ENCODE results near the gene TEX12. TPM values are rescaled to one million over a fixed set of nuclear protein-coding genes. Genes with fewer than 3 reads are reported as not detected.

Gene TEX12
- not detected in 2 replicates for total RNA-seq

DNA sequence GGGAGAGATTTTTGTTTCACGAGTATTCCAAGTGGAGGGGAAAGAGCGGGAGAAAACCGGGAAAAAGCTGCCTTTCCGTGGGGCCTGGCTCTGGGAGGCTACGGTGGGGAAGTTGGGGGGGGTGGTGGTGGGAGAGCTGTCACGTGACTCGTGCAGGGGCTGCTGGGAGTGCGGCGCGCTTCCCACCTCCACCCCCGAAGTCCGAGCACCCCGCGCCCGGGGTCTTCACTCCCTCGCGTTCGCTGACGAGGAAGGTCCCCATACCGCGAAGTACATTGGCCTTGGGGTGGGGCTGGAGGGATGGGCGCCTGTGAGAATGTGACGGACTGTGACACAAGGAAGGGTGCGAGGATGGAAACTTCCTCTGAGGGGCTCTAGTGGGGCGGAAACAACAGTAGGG lies at the start of gene TEX12:
TEX12 (plus strand) TSS at position 228 of the 400 bp plus-strand sequence. CDS start 1,897 bp downstream, outside the sequence.

DNA sequence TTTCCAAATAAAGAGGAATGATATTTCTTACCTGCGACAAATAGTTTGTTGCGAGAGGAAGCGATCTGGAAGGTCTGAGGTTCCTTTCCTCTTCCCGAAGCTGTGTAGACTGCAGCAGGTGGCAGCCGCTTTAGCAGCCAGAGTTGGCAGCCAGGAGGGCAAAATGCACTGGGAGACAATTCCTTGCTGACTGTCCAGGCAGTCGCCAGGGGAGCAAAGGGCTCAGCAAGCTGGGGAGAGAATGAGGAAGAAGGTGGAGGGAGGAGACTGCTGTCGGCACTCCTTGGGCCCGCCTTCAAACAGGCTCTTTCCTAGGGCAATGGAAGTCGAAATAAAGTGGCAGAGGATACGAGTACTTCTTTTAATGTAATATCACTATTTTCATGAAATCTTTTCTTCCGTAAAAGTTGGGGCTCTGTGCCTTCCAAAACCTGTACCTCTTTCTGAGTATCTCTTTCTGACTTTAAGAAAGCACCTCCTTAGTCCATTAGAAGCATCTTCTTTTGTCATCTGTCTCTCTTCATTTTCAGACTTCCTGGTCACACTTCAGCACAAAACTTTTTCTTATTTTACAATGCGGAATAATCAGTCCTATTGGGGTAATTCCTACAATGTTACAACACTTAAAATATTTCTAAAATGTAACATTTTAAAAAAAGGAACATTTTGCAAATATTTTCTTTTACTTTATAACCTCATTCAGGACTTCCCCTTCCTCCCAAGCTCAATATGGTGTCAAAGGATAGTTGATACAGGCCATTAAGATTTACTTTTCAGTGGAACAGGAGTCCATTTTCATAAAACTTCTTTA lies 3.1 kb upstream of the TEX12 start, which contains the start of gene IL18:
IL18 (minus strand) TSS at position 220 of the 811 bp plus-strand sequence. CDS start 9,041 bp downstream, outside the sequence.

GRCh38 chr11:112174789-112175598 lies 7.8 kb downstream of the TEX12 start, which contains the start of gene BCO2:
BCO2 (plus strand) TSS chr11:112175512; CDS start chr11:112175602, 90 bp downstream.

Other genes with a start within 250 kb of the TEX12 start
- gene C11orf52, start 248.5 kb upstream of the TEX12 start, total RNA-seq, result not detected in 2 replicates
- 12.8 and 15.9 TPM in 2 replicates for gene DIXDC1, start 230.0 kb upstream of the TEX12 start, total RNA-seq
- gene DLAT, start 142.0 kb upstream of the TEX12 start, total RNA-seq, result 23.9 and 34.0 TPM in 2 replicates
- gene PIH1D2, start 93.4 kb upstream of the TEX12 start, total RNA-seq, result 1.8 and 4.6 TPM in 2 replicates
- gene NKAPD1, start 93.1 kb upstream of the TEX12 start, total RNA-seq, result 13.6 and 19.8 TPM in 2 replicates
- gene TIMM8B, start 80.6 kb upstream of the TEX12 start, total RNA-seq, result 26.6 and 54.9 TPM in 2 replicates
- 88.4 and 149 TPM in 2 replicates for gene SDHD, start 80.5 kb upstream of the TEX12 start, total RNA-seq
- gene IL18, start 3.3 kb upstream of the TEX12 start, total RNA-seq, result 0.56 and 4.1 TPM in 2 replicates
- 0.91 and 10.5 TPM in 2 replicates for gene BCO2, start 8.1 kb downstream of the TEX12 start, total RNA-seq
- gene PTS, start 59.1 kb downstream of the TEX12 start, total RNA-seq, result 22.0 and 27.4 TPM in 2 replicates
- not detected in 2 replicates for gene PLET1, start 93.5 kb downstream of the TEX12 start, total RNA-seq